Dedifferentiated amniotic fluid mesenchymal stem cell (primary cell): Measurements from ENCODE around the gene BRD8.

ENCODE experiments used
- DNase-seq: peaks from one replicate; pipeline ENCODE4 v3.0.0-alpha.2; 2016; ENCODE audit errors: extremely low spot score

BRD8 gene

GRCh38 chr5:138096997-138097828 lies 81.2 kb downstream of the BRD8 start:
- DNase-seq, result no peak

- no peak for DNase-seq
These were observed 82.1 kb downstream of the BRD8 start for GRCh38 chr5:138096363-138096762.

- DNase-seq, result no peak
These were observed 83.1 kb downstream of the BRD8 start for GRCh38 chr5:138095100-138095907.

- no peak for DNase-seq
These were observed 85.4 kb downstream of the BRD8 start for GRCh38 chr5:138093036-138093435.

- no peak for DNase-seq
These were observed 86.1 kb downstream of the BRD8 start for GRCh38 chr5:138092301-138092700.

- DNase-seq, result no peak
These were observed 86.7 kb downstream of the BRD8 start for GRCh38 chr5:138091685-138092084.
